K562 (cell line): ENCODE data around the gene FRMPD2. TPM values are rescaled to one million over a fixed set of nuclear protein-coding genes. Genes with fewer than 3 reads are reported as not detected.

Experiments used
- ATAC-seq: fragments of 200-7000 bp; cut with Tn5 transposase; 3 replicates; pipeline ENCODE4 v1.9.1; 2020; ENCODE audit warnings: moderate library complexity
- BruUV-seq: library from RNA; stranded (reverse); fragments of 400-500 nt; replicated peaks from 2 replicates; lab custom pipeline; 2021; lab: Mats Ljungman, UMichigan
- CTCF ChIA-PET: fragments of 300-600 bp; formaldehyde crosslinking; extraction: SDS; loops from one replicate; lab custom pipeline; 2021; ENCODE audit warnings: low intra/inter-chr PET ratio; lab: Yijun Ruan, JAX
- POLR2A ChIA-PET: fragments of 300-600, 350-650 bp; sonication (Branson Sonifier 250); formaldehyde crosslinking; extraction: SDS; loops from one replicate; lab custom pipeline; 2021; ENCODE audit warnings: antibody characterized with exemption, inconsistent platforms; lab: Yijun Ruan, JAX
- DNase-seq, 4 experiments: peaks; one replicate each; pipeline versions ENCODE4 v3.0.0 to v3.0.0-alpha.2; 2011 to 2018; ENCODE audit warnings: low spot score in 3 of 4, mixed read lengths in 3 of 4; ENCODE audit errors: extremely low read depth in 1 of 4
- FAIRE-seq: peaks from 2 replicates; lab custom pipeline; 2011; peaks lifted over from hg19 to GRCh38; lab: Jason Lieb, UNC
- H2AFZ ChIP-seq: 2 replicates; pipeline ENCODE4 v1.6.0; 2011; ENCODE audit warnings: low read depth, low read length, control low read depth, inconsistent platforms
- H3K27ac ChIP-seq: fragments of 200-600 bp; 3 replicates; pipeline ENCODE4 v1.8.0; 2011; ENCODE audit warnings: low read depth, mild to moderate bottlenecking, control low read depth, inconsistent platforms, low read length, moderate library complexity, mixed read lengths; ENCODE audit errors: extremely low read depth
- H3K27me3 ChIP-seq, 2 experiments: fragments of 300-600 bp in 1 of 2; 2 replicates in 1 of 2; 3 replicates in 1 of 2; pipeline versions ENCODE4 v1.6.0 to v1.8.0; 2011; ENCODE audit warnings: inconsistent platforms in 2 of 2, low read length in 2 of 2, mild to moderate bottlenecking in 1 of 2, mixed read lengths in 1 of 2, moderate library complexity in 1 of 2; ENCODE audit not compliant: control insufficient read depth in 2 of 2, insufficient read depth in 2 of 2
- H3K36me3 ChIP-seq: fragments of 300-600 bp; 3 replicates; pipeline ENCODE4 v1.8.0; 2011; ENCODE audit warnings: mild to moderate bottlenecking, low read length, inconsistent platforms; ENCODE audit not compliant: control insufficient read depth, insufficient read depth
- H3K4me1 ChIP-seq, 2 experiments: fragments of 200-600 bp in 1 of 2; replicated peaks in 1 of 2; 2 replicates in 1 of 2; 3 replicates in 1 of 2; pipeline versions ENCODE4 v1.5.1 to v1.8.0; 2011; ENCODE audit warnings: inconsistent platforms in 2 of 2, low read length in 2 of 2, mild to moderate bottlenecking in 1 of 2, mixed read lengths in 1 of 2, moderate library complexity in 1 of 2; ENCODE audit not compliant: control insufficient read depth in 2 of 2, insufficient read depth in 2 of 2
- H3K4me2 ChIP-seq: 2 replicates; pipeline ENCODE4 v1.6.1; 2011; ENCODE audit warnings: low read length, control low read depth, inconsistent platforms, mixed read lengths; ENCODE audit not compliant: insufficient read depth
- H3K4me3 ChIP-seq: fragments of 200-600 bp; sonication (generic), shearing (Covaris generic); 2 replicates; pipeline ENCODE4 v1.5.1; 2016; ENCODE audit warnings: control low read depth, inconsistent platforms
- H3K79me2 ChIP-seq: fragments of 200-600 bp; 3 replicates; pipeline ENCODE4 v1.8.0; 2011; ENCODE audit warnings: low read length, inconsistent platforms; ENCODE audit not compliant: control insufficient read depth, insufficient read depth
- H3K9ac ChIP-seq, 2 experiments: 2 replicates each; pipeline versions ENCODE4 v1.6.0 to v1.6.1; 2011; ENCODE audit warnings: low read depth in 2 of 2, low read length in 2 of 2, control low read depth in 1 of 2, inconsistent platforms in 1 of 2, mild to moderate bottlenecking in 1 of 2, mixed read lengths in 1 of 2; ENCODE audit not compliant: insufficient read depth in 1 of 2
- H3K9me1 ChIP-seq: one replicate; pipeline ENCODE4 v1.6.0; 2011; ENCODE audit warnings: inconsistent platforms, mild to moderate bottlenecking, low read length, moderate library complexity; ENCODE audit not compliant: control insufficient read depth, insufficient read depth
- H3K9me3 ChIP-seq: replicated peaks from 2 replicates; pipeline ENCODE4 v1.5.1; 2011; ENCODE audit warnings: low read depth, low read length, inconsistent platforms; ENCODE audit not compliant: control insufficient read depth, insufficient read depth
- H4K20me1 ChIP-seq: replicated peaks from 2 replicates; pipeline ENCODE4 v1.6.1; 2011; ENCODE audit warnings: low read length, inconsistent platforms, mixed read lengths; ENCODE audit not compliant: control insufficient read depth, insufficient read depth
- MTA2 ChIP-seq: fragments of 450-650 bp; IDR thresholded peaks from 2 replicates; pipeline ENCODE4 v1.6.1; 2016; ENCODE audit warnings: low read depth
- RBM25 ChIP-seq: fragments of 200-400 bp; formaldehyde crosslinking; IDR thresholded peaks from 2 replicates; pipeline ENCODE4 v1.6.1; 2018; ENCODE audit warnings: low read length, low read depth, moderate library complexity; ENCODE audit not compliant: severe bottlenecking
- ZBTB49 ChIP-seq: sonication (generic); formaldehyde crosslinking; IDR thresholded peaks from 2 replicates; pipeline ENCODE4 v1.8.0; 2022; ENCODE audit warnings: missing genetic modification reagents, mild to moderate bottlenecking, borderline replicate concordance
- WGBS: fragments of 100-300 bp; shearing (Covaris generic); methylation state at CpG from one replicate; pipeline ENCODE4 v1.1.6; 2016; ENCODE audit warnings: low coverage, mixed read lengths; ENCODE audit not compliant: insufficient coverage; ENCODE audit errors: missing lambda C conversion rate; 5-methylcytosine and 5-hydroxymethylcytosine counted together
- in situ Hi-C: fragments of 300-500 bp; cut with MboI; formaldehyde crosslinking; loops from 4 replicates; pipeline ENCODE4 v1.15.0; 2018; ENCODE audit warnings: inconsistent platforms, mixed read lengths
- intact Hi-C: fragments of 100-400 bp; cut with micrococcal nuclease; formaldehyde crosslinking; loops from 2 replicates; pipeline ENCODE4 v1.14.2; 2022
- polyA plus RNA-seq, 8 experiments: library from polyadenylated mRNA; depleted of rRNA in 4 of 8; stranded (reverse) in 5 of 8; unstranded in 3 of 8; fragments of >200 nt; fragmentation: Nextera tagmentation in 2 of 8; fragmentation: Illumina TruSeq in 1 of 8; extraction: Ambion mirVana in 2 of 8; extraction: Trizol in 1 of 8; gene quantifications; 2 replicates each; pipeline versions ENCODE4 v1.2.1 to v1.2.3, GENCODE V29; 2011 to 2014; ENCODE audit warnings: inconsistent platforms in 1 of 8, missing spikeins in 1 of 8
- total RNA-seq, 7 experiments: library from RNA; depleted of rRNA in 6 of 7; stranded (reverse); fragments of >200 nt in 6 of 7; fragmentation: Illumina TruSeq in 2 of 7; extraction: Trizol in 2 of 7; gene quantifications; 2 replicates each; pipeline versions ENCODE4 v1.2.1 to v1.2.3, GENCODE V29; 2011 to 2021; ENCODE audit warnings: low replicate concordance in 1 of 7

FRMPD2 gene
- total and polyA plus RNA-seq, 9 of the 15 experiments (the other 6 are each of a cell fraction or from before 2014, with no cell fraction given) = 0.12 to 0.95 (median 0.33) TPM

GRCh38 chr10:48286356-48286755 is 11.9 kb upstream of the FRMPD2 start:
- H3K4me2 ChIP-seq = no peak overlapping the region
- no peak overlapping the region for H2AFZ ChIP-seq
- no peak overlapping the region for H3K27ac ChIP-seq
- BruUV-seq = no TSS peak
- peaks cover 9% of the 10 kb centered on the region for H3K9me3 ChIP-seq
- TF ChIP-seq MTA2 (no peak), RBM25 (peak; percentile 63), ZBTB49 (CRISPR knock-in tag) (no peak)
- TF ChIP-seq, all 486 proteins: peak for 1
- Histone ChIP-seq H4K20me1 (no peaks in the 10 kb centered on the region), H3K9ac (no peak overlapping the region), H3K36me3 (no peaks in the 10 kb centered on the region), H3K4me3 (no peak overlapping the region), H3K9me1 (no peaks in the 10 kb centered on the region), H3K4me1 (peaks cover 3 to 15% of the 10 kb centered on the region in 2 experiments; a peak in 4 of 5 replicates), H3K79me2 (no peaks in the 10 kb centered on the region), H3K27me3 (peaks cover 2 to 11% of the 10 kb centered on the region in 2 experiments; a peak in 4 of 5 replicates)
- DNase-seq (no peak), ATAC-seq (no peak), FAIRE-seq (no peak)
- POLR2A ChIA-PET = interaction anchor here (1.1 kb wide), 1 partner anchor 12 kb away, joined by 3 read pairs; no protein-coding TSS in a partner anchor
- CTCF ChIA-PET = no interaction called here
- in situ Hi-C loops = no loop called here
- intact Hi-C loops = no loop called here
- WGBS = 4% methylated on average over 1 of the region's 1 CpG
